RKO (cell line): ENCODE data around the gene ADD2.

Experiments used
- DNase-seq: peaks from one replicate; pipeline ENCODE4 v3.0.0-alpha.2; 2016; ENCODE audit warnings: low spot score

The ADD2 gene

GRCh38 chr2:70671092-70671675 is 96.8 kb downstream of the ADD2 start:
- DNase-seq: no peak

GRCh38 chr2:70670626-70671025 is 97.4 kb downstream of the ADD2 start:
- no peak for DNase-seq

GRCh38 chr2:70670202-70670601 is 97.8 kb downstream of the ADD2 start:
- DNase-seq: no peak

GRCh38 chr2:70668911-70669310 is 99.1 kb downstream of the ADD2 start:
- no peak for DNase-seq

- no peak for DNase-seq
Measured at GRCh38 chr2:70668432-70668831, 99.6 kb downstream of the ADD2 start.

GRCh38 chr2:70664525-70664924 is 103.5 kb downstream of the ADD2 start:
- no peak for DNase-seq

- DNase-seq: no peak
Measured at GRCh38 chr2:70663411-70663810, 104.6 kb downstream of the ADD2 start.

- no peak for DNase-seq
Measured at GRCh38 chr2:70659551-70659950, 108.4 kb downstream of the ADD2 start.

GRCh38 chr2:70658476-70658875 is 109.5 kb downstream of the ADD2 start:
- DNase-seq: no peak

GRCh38 chr2:70657246-70657645 is 110.8 kb downstream of the ADD2 start:
- DNase-seq: no peak

GRCh38 chr2:70656421-70657010 is 111.5 kb downstream of the ADD2 start:
- DNase-seq: no peak

- no peak for DNase-seq
Measured at GRCh38 chr2:70655786-70656185, 112.2 kb downstream of the ADD2 start.

- peak; percentile 63 for DNase-seq
Measured at GRCh38 chr2:70655211-70655610, 112.8 kb downstream of the ADD2 start.

- no peak for DNase-seq
Measured at GRCh38 chr2:70651727-70652126, 116.3 kb downstream of the ADD2 start.

- no peak for DNase-seq
Measured at GRCh38 chr2:70651014-70651413, 117.0 kb downstream of the ADD2 start.

- DNase-seq: no peak
Measured at GRCh38 chr2:70648961-70649360, 119.0 kb downstream of the ADD2 start.

- DNase-seq: peak; percentile 59
Measured at GRCh38 chr2:70647873-70648481, 120.0 kb downstream of the ADD2 start.

- DNase-seq: no peak
Measured at GRCh38 chr2:70646420-70646818, 121.6 kb downstream of the ADD2 start.

GRCh38 chr2:70645733-70646419 is 122.1 kb downstream of the ADD2 start:
- peak; percentile 25 for DNase-seq

- peak; percentile 10 for DNase-seq
Measured at GRCh38 chr2:70643715-70644114, 124.3 kb downstream of the ADD2 start.

GRCh38 chr2:70641263-70641784 is 126.7 kb downstream of the ADD2 start:
- no peak for DNase-seq

GRCh38 chr2:70639841-70640436 is 128.1 kb downstream of the ADD2 start:
- no peak for DNase-seq

GRCh38 chr2:70638561-70638960 is 129.4 kb downstream of the ADD2 start:
- no peak for DNase-seq
